ENCODE results near the gene MYO6.

MYO6 gene

GRCh38 chr6:75968143-75968542, 219.1 kb downstream of the MYO6 start:
- no peak for DNase-seq
